ENCODE data around the gene MEGF8.

GRCh38 chr19:42412661-42413076, 87.2 kb downstream of the MEGF8 start:
- TF ChIP-seq, protein P1, sequence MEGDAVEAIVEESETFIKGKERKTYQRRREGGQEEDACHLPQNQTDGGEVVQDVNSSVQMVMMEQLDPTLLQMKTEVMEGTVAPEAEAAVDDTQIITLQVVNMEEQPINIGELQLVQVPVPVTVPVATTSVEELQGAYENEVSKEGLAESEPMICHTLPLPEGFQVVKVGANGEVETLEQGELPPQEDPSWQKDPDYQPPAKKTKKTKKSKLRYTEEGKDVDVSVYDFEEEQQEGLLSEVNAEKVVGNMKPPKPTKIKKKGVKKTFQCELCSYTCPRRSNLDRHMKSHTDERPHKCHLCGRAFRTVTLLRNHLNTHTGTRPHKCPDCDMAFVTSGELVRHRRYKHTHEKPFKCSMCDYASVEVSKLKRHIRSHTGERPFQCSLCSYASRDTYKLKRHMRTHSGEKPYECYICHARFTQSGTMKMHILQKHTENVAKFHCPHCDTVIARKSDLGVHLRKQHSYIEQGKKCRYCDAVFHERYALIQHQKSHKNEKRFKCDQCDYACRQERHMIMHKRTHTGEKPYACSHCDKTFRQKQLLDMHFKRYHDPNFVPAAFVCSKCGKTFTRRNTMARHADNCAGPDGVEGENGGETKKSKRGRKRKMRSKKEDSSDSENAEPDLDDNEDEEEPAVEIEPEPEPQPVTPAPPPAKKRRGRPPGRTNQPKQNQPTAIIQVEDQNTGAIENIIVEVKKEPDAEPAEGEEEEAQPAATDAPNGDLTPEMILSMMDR (IDR thresholded peaks at IDR 0.05) = no peak
- no peak for TF ChIP-seq POLR2AphosphoS5 (IDR thresholded peaks at IDR 0.05)
- no peak for TF ChIP-seq POLR2A (IDR thresholded peaks at IDR 0.05)

Data from suprapubic skin (tissue), 4 donors.